Frontal cortex (tissue), 4 donors: ENCODE measurements around the gene DLG3. TPM values are rescaled to one million over a fixed set of nuclear protein-coding genes. Genes with fewer than 3 reads are reported as not detected.
"Not testable (repeated sequence)": the region's sequence is repeated elsewhere in the genome, so short reads cannot be mapped to it uniquely, and the experiment has no call there.

ENCODE experiments used
- DNase-seq, 2 donors: peaks; one replicate each; pipeline ENCODE4 v3.0.0; 2012; ENCODE audit warnings: low spot score in 2 of 2
- FAIRE-seq: peaks from 2 replicates; lab custom pipeline; 2012; peaks lifted over from hg19 to GRCh38; lab: Jason Lieb, UNC
- total RNA-seq: library from RNA; depleted of rRNA; stranded (reverse); fragments of >200 nt; gene quantifications from one replicate; pipeline ENCODE4 v1.2.3, GENCODE V29; 2014
- donor health status: control.
- donor health status: control.
- donor health status: control.

DLG3 gene
- 86.8 TPM for total RNA-seq

DNA sequence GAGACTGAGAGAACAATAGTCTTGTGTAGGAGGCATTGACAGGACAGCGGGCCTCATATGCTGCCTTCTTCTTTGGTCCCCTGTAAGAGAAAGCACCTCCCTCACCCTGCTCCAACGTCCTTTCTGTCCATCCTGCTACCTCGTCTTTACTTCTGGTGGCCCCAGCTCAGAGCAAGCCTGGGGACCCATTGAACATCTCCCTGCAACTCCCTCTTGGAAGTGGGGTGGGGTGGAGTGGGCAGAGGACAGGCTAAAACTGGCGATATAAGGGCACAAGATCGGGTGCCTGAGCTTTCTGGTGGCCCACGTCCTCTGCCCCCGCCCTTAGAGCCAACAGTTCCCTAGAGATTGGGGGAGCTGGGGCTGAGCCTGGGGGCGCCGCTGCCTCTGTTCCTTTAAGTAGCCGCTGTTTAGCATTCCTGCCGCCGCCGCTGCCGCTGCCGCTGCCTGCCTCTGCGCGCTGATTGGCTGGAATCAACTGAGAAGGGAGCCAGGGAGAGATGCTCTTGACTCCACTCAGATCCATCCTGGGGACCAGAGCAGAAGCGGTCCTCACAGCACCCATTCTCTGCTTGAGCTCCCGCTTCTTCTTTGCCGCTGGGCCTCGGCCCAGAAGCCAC, at the start of gene DLG3:
Gene DLG3, plus strand, starts transcription at position 510 of the 620 bp plus-strand sequence. CDS start 367 bp downstream, outside the sequence.
- no peak for DNase-seq
- FAIRE-seq, result no peak

DNA sequence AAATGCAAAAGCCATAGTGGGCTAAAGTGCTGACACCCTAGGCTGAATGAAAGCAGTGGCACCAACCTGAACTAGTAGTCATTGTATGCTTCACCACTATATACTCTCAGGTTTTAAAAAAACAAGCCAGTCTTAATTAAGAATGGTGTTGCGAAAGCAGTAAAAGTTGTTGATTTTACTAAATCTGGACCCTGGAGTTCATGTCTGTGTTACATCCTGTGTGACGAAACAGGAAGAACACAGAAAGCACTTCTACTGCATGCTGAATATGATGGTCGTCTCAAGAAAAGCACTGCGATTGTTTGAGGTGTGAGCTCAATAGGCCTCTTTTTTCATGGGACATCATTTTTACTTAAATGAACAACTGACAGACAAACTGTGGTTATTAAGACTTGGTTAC, 45.7 kb upstream of the DLG3 start:
- no peak for DNase-seq
- no peak for FAIRE-seq

DNA sequence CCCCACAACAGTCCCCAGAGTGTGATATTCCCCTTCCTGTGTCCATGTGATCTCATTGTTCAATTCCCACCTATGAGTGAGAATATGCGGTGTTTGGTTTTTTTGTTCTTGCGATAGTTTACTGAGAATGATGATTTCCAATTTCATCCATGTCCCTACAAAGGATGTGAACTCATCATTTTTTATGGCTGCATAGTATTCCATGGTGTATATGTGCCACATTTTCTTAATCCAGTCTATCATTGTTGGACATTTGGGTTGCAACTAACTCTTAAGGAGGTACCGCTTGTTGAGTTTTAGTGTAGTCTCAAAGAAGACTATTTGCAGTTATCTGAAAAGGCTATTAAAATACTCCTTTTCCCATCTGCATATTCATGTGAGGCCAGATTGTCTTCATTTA, 44.5 kb upstream of the DLG3 start:
- DNase-seq, FAIRE-seq: not testable (repeated sequence)

DNA sequence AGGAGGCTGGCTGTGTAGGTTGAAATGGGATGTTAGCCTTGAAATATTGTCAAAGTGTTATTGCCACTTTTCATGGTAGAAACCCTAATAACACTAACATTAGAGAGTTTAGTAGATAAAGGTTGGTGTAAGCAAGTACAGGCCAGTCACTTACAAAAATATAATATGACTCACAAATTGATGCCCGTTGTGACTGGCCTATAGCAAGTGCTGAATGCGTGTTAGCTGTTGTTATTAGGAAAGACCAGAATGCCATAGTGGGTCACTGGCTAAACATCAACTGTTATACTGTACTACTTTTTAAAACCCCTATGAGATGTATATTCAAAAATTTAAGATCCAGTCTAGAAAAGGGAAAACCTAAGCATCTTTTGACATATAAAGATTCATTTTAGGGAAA, 41.9 kb upstream of the DLG3 start:
- DNase-seq (no peak), FAIRE-seq (no peak)

DNA sequence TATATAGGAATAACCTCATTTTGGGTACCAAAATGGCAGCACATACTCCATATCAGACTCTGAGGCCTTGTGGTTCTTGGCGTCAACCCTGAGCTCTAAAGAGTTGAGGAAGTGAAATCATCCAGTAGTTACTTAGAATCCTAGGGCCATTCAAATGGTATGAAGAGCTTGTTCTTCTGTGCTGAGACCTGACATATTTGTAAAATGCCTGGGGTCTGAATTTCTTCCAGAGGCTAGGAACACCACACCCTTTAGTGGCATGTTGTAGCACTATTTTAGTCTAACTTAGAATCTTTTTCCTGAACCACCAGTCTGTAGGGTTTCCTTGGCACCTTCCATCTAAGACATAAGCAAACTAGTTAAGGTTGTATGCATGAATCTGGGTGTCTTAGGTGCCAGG, 39.6 kb upstream of the DLG3 start:
- FAIRE-seq, result no peak
- no peak for DNase-seq

DNA sequence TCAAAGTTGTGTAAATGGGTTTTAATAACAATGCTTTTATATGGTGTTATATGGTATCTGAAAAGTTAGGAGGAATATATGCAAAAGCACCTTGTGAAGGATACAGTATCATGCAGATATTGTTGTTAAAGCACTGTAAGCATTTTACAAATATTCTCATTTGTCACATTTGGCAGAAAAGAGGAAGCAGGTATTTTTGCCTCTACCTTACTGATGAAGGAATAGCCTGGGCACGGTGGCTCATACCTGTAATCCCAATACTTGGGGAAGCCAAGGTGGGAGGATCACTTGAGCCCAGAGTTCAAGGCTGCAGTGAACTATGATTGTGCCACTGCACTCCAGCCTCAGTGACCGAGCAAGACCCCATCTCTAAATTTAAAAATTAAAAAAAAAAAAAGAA, 33.7 kb upstream of the DLG3 start:
- no peak for FAIRE-seq
- no peak for DNase-seq

DNA sequence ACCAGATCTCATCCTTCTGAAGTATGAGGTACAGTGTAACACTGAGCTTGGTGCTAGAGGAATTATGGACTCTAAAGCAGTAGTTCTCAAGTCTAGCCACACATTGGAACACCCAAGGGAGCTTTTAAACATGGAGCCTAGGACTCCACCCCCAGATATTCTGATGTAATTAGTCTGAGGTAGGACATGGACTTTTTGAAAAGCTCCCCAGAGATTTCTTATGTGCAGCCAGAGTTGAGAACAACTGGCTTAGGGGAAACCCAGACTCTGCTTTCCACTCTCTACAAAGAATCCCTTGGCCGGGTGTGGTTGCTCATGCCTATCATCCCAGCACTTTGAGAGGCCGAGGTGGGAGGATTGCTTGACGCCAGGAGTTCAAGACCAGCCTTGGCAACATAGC, 33.2 kb upstream of the DLG3 start:
- FAIRE-seq (no peak), DNase-seq (no peak)

DNA sequence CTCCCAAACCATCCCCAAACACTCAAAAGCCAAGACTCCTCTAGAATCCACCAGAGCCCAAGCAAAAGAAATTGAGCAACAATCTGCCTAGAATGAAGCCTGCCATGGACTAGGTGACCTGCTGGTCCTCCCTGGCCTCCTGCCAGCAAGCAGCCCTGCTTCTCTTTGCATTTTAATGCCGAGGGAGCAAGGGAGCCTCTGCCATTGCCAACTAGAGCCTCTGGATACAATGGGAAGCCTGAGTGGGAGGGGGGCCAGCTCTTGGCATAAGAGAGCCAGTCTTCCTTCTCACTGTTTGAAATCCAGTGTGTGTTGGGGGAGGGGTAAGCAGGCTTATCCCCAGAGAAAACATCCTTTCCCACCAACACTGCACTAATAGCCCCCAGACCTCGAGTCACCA, 23.0 kb upstream of the DLG3 start:
- FAIRE-seq (no peak), DNase-seq (no peak)

DNA sequence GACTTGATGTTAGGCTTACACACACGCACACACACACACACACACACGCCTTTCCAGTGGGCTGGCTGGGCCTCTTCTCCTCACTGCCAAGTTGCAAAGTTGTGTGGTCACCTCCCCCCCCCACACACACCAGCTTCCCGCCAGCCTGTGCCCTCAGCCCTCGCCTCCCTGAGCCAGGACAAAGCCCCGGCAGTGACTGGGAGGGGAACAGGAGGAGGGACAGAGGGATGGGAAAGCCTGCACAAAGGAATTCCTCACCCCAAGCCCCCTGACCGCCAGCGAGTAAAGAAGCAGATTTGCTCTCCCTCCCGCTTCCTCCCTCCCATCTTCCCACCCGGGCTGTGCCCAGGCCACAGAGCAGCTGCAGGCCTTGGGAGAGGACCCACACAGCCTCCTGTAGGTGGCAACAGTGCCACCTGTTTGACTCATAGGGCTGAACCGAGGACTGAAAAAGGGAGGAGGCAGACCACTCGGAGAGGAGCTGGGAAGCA, 21.7 kb upstream of the DLG3 start, which contains the start of gene GDPD2:
Gene GDPD2, plus strand, starts transcription at position 464 of the 491 bp plus-strand sequence. CDS start 1,671 bp downstream, outside the sequence.
- FAIRE-seq (no peak), DNase-seq (no peak)

DNA sequence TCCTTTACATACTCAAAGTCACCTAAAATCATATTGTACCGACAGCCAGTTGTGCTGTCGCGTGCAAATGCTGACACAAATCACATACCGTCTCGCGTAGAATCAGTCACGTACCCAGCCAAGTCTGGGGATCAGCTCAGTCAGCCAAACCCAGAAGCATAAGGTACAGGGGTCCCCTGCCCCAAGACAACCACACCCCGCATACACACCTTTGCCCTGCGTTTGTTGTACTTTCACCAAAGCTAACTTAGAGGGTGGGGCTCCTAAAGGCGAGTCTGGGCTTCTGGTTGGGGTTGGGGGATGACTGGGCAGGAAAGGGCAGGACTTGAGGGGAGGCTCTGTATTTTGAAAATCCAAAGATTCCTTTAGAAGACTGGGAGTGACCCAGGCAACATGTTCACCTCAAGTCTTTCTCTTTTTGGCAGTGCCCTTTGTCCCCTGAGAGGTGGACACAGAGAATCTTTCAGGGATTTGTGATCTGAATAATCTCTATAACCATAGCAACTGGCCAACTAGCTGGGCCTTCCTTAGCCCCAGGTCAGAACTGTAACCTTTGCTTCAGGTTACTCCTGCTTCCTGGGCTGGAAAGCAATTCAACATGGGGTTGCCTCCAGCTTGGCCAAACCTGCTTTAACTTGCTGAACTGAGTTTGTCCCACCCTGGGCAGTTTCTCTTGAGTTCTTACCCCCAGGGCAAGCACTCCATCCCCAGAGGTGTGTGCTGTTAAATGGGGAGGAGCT, 20.5 kb upstream of the DLG3 start:
- DNase-seq (no peak), FAIRE-seq (no peak)

DNA sequence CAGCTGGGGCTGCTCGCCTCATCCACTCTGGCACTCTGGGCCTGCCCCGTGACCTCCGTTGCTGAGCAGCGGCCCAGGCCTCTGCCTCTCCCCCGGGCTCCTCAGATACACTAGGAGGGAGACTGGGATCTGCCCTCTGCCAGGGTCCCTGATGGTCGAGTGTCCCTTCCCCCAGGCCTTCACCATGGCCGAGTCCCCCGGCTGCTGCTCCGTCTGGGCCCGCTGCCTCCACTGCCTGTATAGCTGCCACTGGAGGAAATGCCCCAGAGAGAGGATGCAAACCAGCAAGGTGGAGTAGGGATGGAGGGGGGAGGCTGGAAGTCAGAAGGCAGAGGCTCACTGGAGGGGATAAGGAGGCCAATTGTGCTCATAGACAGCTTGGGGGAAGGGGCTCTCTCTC, 19.8 kb upstream of the DLG3 start:
- DNase-seq (no peak), FAIRE-seq (no peak)

DNA sequence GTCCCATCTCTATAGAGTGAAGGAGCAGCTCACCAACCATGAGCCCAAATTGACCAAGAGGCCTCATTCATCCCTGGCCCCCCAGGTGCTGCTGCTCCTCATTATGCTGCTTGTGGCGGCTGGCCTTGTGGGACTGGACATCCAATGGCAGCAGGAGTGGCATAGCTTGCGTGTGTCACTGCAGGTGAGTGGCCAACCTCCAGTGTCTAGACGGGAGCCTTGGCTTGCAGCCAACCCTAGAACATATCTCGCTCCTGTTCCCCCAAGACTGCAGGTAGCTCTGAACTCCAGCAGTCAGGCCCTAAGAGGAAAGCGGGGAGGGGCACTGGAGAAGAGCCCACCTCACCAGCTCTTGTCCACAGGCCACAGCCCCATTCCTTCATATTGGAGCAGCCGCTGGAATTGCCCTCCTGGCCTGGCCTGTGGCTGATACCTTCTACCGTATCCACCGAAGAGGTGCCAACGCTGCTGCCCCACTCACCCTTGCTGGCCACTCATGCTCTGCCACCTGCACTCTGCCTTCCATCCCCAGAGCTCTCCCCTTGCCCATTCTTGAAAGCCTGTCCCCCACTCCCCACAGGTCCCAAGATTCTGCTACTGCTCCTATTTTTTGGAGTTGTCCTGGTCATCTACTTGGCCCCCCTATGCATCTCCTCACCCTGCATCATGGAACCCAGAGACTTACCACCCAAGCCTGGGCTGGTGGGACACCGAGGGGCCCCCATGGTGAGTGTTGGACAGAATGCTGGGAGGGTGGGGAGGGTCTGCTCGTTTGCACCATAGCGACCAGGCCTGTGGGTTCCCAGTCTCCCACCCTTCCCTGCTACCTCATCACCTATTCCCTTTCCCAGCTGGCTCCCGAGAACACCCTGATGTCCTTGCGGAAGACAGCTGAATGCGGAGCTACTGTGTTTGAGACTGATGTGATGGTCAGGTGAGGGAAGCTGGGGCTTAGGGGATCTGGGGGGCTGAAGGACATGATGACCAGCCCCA, 18.1 kb upstream of the DLG3 start:
- no peak for DNase-seq
- no peak for FAIRE-seq

DNA sequence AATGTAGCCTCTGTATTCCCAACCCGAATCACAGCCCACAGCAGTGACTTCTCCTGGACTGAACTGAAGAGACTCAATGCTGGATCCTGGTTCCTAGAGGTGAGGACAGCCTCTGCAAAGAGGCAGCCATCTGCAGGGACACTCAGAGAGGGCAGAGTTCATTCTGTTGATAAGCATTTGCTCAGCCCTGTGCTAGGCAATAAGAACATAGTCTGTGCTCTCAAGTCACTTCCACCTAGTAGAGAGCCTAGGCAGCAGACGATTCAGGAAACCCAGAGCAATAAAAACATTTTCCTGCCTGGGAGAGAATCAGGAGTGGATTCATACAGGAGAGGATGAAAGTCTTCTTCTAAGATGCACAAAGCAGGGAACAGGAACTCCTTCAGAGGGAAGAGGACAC, 17.3 kb upstream of the DLG3 start:
- no peak for FAIRE-seq
- no peak for DNase-seq

DNA sequence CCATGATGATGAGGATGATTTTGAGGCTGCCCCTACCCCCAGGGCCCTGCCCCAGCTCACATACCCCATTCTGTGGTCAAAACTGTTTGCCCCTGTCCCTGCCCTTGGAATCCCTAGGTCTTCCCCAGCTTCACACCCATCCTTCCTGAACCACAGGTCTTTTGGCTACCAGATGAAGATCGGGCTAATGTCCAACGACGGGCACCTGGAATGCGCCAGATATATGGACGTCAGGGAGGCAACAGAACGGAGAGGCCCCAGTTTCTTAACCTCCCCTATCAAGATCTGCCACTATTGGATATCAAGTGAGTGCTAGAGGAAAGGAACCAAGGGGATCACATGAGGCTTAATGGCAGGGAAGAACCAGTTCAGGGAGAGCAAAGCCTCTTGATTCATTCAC, 14.9 kb upstream of the DLG3 start:
- no peak for FAIRE-seq
- DNase-seq, result no peak

DNA sequence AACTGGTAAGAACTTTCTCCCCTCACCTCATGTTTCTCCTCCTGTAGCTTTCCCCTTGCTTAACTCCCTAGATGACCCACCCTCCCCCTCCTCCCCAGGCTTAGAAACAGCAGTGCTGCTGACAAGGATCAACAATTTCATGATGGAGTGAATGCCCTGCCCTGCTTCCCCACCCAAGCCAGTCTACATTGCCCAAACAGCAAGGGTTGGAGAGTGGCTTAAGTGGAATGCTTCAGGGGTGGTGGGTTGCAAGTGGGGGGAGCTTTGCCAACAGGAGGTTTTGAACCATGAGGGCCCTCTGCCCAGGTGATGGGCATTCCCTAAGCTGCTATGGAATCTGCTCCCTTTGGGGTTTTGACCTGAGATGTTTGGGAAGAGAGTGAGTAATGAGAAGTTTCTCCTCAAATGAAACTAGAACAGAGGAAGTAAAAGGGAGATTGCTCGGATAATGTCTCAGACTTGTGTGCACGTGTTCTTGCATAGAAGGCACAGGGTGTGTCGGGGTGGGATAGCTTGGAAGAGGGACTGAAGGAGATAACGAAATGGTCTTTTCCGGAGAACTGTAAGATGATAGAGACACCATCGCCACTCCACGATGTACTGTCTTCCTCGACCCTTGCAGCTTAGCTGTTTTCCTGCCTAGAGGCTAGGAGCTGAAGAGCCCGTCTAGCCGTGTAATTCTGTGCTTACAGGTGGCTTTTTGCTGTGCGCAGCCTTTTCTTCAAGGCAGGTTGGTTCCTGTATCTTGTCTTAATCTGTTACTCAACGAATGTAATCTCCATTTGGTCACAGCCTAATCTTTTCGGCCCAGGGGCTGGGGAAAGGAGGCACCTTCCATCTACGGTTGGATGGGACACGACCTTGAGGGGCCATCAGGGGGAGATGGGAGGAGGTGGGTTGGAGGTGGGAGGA, 11.4 kb upstream of the DLG3 start:
- no peak for FAIRE-seq
- DNase-seq, result no peak

DNA sequence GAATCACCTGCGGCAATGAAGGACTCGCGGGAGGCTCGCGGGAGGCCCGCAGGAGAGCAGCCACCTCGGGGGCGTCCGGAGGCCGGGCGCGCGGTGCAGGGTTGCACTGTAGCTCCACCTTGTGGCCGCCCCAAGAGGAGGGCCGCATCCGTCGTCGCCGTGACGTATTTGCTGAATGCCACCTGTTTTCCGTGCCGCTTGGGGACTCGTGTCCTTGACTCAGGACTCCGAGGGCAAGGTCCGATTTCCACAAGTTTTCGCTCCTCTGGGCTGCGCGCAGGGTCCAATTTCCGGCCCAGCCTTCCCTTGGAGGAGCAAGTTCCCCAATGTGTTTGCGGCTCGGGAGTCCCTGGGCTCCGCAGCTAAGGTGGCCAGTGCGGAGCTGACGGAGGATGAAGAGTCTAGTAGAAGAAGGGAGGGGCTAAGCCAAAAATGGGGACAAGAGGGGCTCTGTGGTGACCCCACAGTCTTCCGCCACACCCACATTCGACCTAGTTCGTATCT, 10.7 kb upstream of the DLG3 start:
- DNase-seq, result peak in 1 of 2 donors; percentile 70
- no peak for FAIRE-seq

DNA sequence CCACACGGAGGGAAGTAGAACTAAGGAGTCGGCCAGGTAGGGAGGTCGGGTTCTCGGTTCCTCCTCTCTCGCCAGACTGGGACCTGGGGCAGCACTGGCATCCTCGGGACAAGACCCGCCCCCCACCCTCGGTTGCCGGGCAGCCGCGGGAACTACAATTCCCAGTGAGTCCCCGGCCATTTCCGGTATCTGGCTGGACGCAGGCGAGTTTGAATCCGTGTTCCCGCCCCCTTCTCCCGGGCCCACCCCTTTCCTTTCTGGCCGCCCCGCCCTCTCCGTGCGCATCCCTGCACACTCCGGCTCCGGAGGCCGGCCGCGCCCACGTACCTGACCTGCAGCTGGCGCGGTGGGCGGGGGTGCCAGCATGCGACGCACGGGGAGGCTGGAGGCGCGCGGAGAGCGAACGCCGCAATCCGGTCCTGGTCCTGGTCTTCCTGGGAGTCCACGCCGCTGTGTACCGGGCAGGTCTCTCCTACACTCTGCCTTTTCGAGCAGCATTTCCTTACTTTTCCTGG, 10.2 kb upstream of the DLG3 start:
- DNase-seq, result peak; percentile 79 to 82
- FAIRE-seq, result no peak

DNA sequence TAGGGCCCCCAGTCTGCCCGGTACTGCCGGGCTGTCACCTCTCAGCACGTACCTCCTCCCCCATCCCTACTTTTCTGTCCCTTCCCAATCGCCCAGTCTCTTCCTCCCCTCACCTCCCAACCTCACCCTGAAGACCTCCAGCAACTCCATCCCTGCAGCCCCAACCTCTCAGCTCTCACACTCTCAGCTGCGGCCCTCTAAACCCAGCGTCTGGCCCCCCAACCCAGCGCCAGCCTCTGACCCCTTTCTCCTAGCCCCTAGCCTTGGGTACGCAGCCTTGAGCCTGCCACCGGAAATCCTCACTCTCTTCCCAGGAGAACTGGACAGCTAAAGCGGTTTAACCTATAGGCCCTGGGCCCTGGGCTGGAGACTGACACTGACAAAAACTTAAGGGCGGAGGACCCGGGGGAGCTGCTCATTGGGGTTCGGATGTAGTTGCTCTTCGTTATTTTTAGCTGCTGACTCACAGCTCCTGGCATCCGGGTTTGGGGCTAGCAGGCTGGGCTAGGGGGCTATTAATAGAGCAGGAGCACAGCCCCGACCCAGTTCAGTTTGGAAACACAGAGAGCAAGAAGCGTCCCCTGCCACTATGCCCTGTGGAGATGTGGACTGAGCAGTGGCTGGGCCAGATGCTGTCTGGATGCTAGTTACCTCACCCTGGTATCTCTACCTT, 9.6 kb upstream of the DLG3 start:
- DNase-seq (no peak), FAIRE-seq (no peak)
